ENCODE results near the gene SLC10A4. TPM values are rescaled to one million over a fixed set of nuclear protein-coding genes. Genes with fewer than 3 reads are reported as not detected.

The SLC10A4 gene
- total and polyA plus RNA-seq, 2 of the 13 experiments (the other 11 are each of a cell fraction or from before 2014, with no cell fraction given) = 0.04 to 0.07 TPM

DNA sequence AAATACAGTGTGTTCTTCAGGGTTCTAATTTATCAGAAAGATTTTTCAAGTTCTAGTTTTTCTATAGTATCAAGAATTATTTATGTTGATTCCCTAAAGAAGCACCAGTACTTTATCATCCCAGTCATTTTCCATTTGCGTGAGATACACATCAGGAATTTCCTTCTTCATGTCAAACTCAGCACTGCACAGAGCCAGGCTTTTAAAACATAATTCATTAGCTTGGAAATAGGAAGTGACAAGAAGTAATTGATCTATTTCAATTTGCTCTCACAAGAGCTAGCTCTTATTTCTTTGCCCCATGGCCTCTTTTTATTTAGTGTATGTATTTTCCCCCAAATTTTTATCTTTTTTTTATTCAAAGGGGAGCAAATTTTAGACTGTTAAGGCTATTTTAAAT lies 13.0 kb upstream of the SLC10A4 start:
- H3K9me3 ChIP-seq (ENCODE audit: low read length) = no peaks in the 10 kb centered on the region
- H2AFZ ChIP-seq (ENCODE audit: low read length) = no peak overlapping the region
- 24% methylated on average over 1 of the region's 1 CpG for WGBS (ENCODE audit: low lambda C conversion rate)
- BruUV-seq (replicated peaks) = no TSS peak
- TF ChIP-seq, protein P1, sequence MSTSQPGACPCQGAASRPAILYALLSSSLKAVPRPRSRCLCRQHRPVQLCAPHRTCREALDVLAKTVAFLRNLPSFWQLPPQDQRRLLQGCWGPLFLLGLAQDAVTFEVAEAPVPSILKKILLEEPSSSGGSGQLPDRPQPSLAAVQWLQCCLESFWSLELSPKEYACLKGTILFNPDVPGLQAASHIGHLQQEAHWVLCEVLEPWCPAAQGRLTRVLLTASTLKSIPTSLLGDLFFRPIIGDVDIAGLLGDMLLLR (CRISPR knock-in tag; IDR thresholded peaks at IDR 0.05) = no peak
- TF ChIP-seq, protein P2, sequence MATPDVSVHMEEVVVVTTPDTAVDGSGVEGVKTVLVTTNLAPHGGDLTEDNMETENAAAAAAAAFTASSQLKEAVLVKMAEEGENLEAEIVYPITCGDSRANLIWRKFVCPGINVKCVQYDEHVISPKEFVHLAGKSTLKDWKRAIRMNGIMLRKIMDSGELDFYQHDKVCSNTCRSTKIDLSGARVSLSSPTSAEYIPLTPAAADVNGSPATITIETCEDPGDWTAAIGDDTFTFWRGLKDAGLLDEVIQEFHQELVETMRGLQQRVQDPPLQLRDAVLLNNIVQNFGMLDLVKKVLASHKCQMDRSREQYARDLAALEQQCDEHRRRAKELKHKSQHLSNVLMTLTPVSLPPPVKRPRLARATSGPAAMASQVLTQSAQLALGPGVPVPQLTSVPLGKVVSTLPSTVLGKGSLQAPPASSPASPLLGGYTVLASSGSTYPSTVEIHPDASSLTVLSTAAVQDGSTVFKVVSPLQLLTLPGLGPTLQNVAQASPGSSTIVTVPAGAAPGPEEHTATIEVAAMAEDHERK (CRISPR knock-in tag; IDR thresholded peaks at IDR 0.05; ENCODE audit: low read depth) = no peak
- no peaks in the 10 kb centered on the region for H3K4me1 ChIP-seq (ENCODE audit: insufficient read depth, low read length)
- no peaks in the 10 kb centered on the region for H3K79me2 ChIP-seq (ENCODE audit: insufficient read depth, low read length)
- H3K4me3 ChIP-seq (replicated peaks in 1 of 3; ENCODE audit: insufficient read depth in 1 of 3, low read depth in 2 of 3, low read length in 3 of 3) = no peak overlapping the region
- no peaks in the 10 kb centered on the region for H4K20me1 ChIP-seq (ENCODE audit: insufficient read depth, low read length)
- H3K27me3 ChIP-seq (ENCODE audit: control insufficient read depth in 1 of 2, insufficient read depth in 2 of 2, low read length in 2 of 2) = no peaks in the 10 kb centered on the region
- H3K4me2 ChIP-seq (ENCODE audit: low read depth, low read length) = no peak overlapping the region
- no peaks in the 10 kb centered on the region for H3K36me3 ChIP-seq (replicated peaks in 1 of 2; ENCODE audit: control insufficient read depth in 1 of 2, insufficient read depth in 2 of 2, low read length in 2 of 2)
- H3K27ac ChIP-seq (ENCODE audit: extremely low read length, insufficient read depth, low read length) = no peak overlapping the region
- ChIA-PET POLR2A (no interaction called here), CTCF (ENCODE audit: low intra/inter-chr PET ratio, low total read pairs) (no interaction called here)
- ATAC-seq = no peak
- intact Hi-C loops (cut with micrococcal nuclease; ENCODE audit: unreplicated experiment) = no loop called here
- H3K9ac ChIP-seq (ENCODE audit: insufficient read depth, low read depth, low read length) = no peak overlapping the region
- DNase-seq (ENCODE audit: low spot score) = no peak
- in situ Hi-C loops (cut with HindIII; ENCODE audit: extremely low pct_ligation_motif_present, low pct_unique_long_range_greater_than_20kb) = no loop called here
- no peak for FAIRE-seq

DNA sequence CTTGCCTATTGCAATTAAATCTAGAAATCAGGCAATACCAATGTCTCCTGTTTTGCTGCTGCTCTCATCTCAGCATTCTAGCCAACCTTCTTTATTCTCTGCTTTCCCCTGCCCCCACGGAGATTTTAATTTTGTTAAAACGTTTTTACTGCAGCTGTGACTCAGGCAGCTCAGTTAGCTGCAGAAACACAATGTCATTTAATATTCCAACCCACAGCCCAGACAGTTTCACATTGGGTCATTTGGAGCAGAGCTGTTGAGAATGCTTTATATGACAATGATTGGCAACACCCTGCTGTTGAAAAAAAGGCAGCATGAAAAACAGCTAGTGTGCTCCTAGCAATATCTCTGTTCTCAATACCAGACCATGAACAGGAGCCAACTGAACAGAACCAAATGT lies 12.6 kb upstream of the SLC10A4 start:
- H3K4me1 ChIP-seq (ENCODE audit: insufficient read depth, low read length) = no peaks in the 10 kb centered on the region
- DNase-seq (ENCODE audit: low spot score) (no peak), FAIRE-seq (no peak), ATAC-seq (no peak)
- H2AFZ ChIP-seq (ENCODE audit: low read length) = no peak overlapping the region
- no peaks in the 10 kb centered on the region for H4K20me1 ChIP-seq (ENCODE audit: insufficient read depth, low read length)
- no peak overlapping the region for H3K9ac ChIP-seq (ENCODE audit: insufficient read depth, low read depth, low read length)
- in situ Hi-C loops (cut with HindIII; ENCODE audit: extremely low pct_ligation_motif_present, low pct_unique_long_range_greater_than_20kb) (no loop called here), intact Hi-C loops (cut with micrococcal nuclease; ENCODE audit: unreplicated experiment) (no loop called here)
- H3K36me3 ChIP-seq (replicated peaks in 1 of 2; ENCODE audit: control insufficient read depth in 1 of 2, insufficient read depth in 2 of 2, low read length in 2 of 2) = no peaks in the 10 kb centered on the region
- H3K79me2 ChIP-seq (ENCODE audit: insufficient read depth, low read length) = no peaks in the 10 kb centered on the region
- H3K4me2 ChIP-seq (ENCODE audit: low read depth, low read length) = no peak overlapping the region
- H3K9me3 ChIP-seq (ENCODE audit: low read length) = no peaks in the 10 kb centered on the region
- no peaks in the 10 kb centered on the region for H3K27me3 ChIP-seq (ENCODE audit: control insufficient read depth in 1 of 2, insufficient read depth in 2 of 2, low read length in 2 of 2)
- no TSS peak for BruUV-seq (replicated peaks)
- no peak overlapping the region for H3K27ac ChIP-seq (ENCODE audit: extremely low read length, insufficient read depth, low read length)
- POLR2A ChIA-PET = no interaction called here
- WGBS (ENCODE audit: low lambda C conversion rate) = 0% methylated on average over 2 of the region's 2 CpGs
- CTCF ChIA-PET (ENCODE audit: low intra/inter-chr PET ratio, low total read pairs) = no interaction called here
- H3K4me3 ChIP-seq (replicated peaks in 1 of 3; ENCODE audit: insufficient read depth in 1 of 3, low read depth in 2 of 3, low read length in 3 of 3) = no peak overlapping the region
- TF ChIP-seq MEIS1 (CRISPR knock-in tag; IDR thresholded peaks at IDR 0.05; ENCODE audit: borderline replicate concordance) (no peak), SRY (CRISPR knock-in tag; IDR thresholded peaks at IDR 0.05) (no peak), CCDC6 (CRISPR knock-in tag; IDR thresholded peaks at IDR 0.05) (no peak), ZNF761 (CRISPR knock-in tag; conservative IDR thresholded peaks at IDR 0.05) (no peak), ZNF12 (CRISPR knock-in tag; IDR thresholded peaks at IDR 0.05) (no peak), ZSCAN29 (CRISPR knock-in tag; conservative IDR thresholded peaks at IDR 0.05) (no peak), RORA (CRISPR knock-in tag; IDR thresholded peaks at IDR 0.05) (no peak), POLR2AphosphoS2 (IDR thresholded peaks at IDR 0.05; ENCODE audit: low read depth, low read length) (no peak), POLR2G (IDR thresholded peaks at IDR 0.05; ENCODE audit: low read depth, low read length) (no peak), ZNF670 (CRISPR knock-in tag; IDR thresholded peaks at IDR 0.05; ENCODE audit: borderline replicate concordance) (no peak), SETDB1 (CRISPR knock-in tag; IDR thresholded peaks at IDR 0.05; ENCODE audit: borderline replicate concordance) (no peak), MBD4 (IDR thresholded peaks at IDR 0.05; ENCODE audit: borderline replicate concordance, low read length) (no peak), CENPT (CRISPR knock-in tag; IDR thresholded peaks at IDR 0.05; ENCODE audit: low read depth) (no peak)
- TF ChIP-seq, protein P3, sequence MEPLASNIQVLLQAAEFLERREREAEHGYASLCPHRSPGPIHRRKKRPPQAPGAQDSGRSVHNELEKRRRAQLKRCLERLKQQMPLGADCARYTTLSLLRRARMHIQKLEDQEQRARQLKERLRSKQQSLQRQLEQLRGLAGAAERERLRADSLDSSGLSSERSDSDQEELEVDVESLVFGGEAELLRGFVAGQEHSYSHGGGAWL (CRISPR knock-in tag; IDR thresholded peaks at IDR 0.05) = no peak
- TF ChIP-seq, protein P4, sequence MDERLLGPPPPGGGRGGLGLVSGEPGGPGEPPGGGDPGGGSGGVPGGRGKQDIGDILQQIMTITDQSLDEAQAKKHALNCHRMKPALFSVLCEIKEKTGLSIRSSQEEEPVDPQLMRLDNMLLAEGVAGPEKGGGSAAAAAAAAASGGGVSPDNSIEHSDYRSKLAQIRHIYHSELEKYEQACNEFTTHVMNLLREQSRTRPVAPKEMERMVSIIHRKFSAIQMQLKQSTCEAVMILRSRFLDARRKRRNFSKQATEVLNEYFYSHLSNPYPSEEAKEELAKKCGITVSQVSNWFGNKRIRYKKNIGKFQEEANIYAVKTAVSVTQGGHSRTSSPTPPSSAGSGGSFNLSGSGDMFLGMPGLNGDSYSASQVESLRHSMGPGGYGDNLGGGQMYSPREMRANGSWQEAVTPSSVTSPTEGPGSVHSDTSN (CRISPR knock-in tag; IDR thresholded peaks at IDR 0.05) = no peak

Data from HepG2 (cell line).